Activated CD8-positive, alpha-beta memory T cell treated with anti-CD3 and anti-CD28 coated beads for 4 hours (primary cell): Measurements from ENCODE around the gene VWC2.

Experiments
- DNase-seq, 2 donors: peaks; one replicate each; pipeline ENCODE4 v3.0.0-alpha.2; 2020; ENCODE audit warnings: low read depth in 2 of 2

The VWC2 gene

DNA sequence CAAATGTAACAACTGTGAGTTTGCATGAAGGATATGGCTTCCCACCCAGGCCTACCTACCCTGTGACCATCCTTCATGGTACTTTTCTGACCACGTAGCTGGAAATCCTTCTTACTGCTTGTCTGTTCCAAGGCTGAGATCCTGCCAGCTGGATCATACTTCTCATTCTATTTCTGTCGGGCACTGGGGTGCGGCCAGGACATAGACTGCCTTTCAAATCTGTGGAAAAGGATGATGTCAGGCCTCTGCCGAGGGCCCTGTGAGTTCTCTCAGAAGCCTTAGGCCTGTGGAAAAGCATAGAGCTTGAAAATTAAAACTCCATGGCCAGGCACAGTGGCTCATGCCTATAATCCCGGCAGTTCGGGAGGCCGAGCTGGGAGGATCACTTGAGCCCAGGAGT is 10.0 kb downstream of the VWC2 start:
- DNase-seq, result no peak

DNA sequence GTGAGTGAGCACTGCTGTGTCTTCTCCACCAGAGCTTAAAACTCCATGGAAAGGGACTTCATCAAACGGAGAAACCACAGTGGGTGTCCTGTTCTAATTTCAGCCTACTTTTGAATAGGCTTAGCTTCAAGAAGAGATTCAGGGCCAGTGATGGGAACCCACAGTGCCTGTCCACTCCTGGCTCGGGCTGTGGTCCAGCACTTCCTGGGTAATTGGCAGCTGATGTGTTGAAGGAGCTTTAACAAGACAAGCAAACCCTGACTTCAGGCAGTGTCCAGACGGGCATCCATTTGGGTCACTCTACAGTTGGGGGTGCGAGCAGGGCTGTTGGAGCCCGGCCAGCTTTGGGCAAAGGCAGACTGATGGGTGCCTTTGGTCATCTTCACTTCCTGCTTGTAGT is 14.5 kb downstream of the VWC2 start:
- DNase-seq, result no peak

DNA sequence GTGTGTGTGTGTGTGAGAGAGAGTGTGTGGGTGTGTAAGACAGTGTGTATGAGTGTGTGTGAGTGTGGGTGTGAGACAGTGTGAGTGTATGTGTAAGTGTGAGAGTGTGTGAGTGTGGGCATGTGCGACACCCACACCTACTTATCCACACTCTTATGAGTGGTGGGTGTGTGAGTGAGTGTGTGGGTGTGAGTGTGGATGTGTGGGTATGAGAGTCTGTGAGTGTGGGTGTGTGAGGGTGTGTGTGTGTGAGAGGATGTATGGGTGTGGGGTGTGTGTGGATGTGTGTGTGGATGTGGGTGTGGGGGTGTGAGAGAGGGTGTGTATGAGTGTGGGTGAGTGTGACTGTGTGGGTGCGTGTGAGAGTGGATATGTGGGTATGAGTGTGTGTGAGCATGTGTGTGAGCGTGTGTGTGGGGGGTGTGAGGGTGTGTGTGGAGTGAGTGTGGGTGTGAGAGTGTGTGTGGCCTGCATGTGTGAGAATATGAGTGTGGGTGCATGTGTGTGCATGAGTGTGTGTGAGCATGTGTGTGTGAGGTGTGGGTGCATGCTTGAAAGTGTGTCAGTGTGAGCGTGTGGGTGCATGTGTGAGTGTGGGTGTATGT is 15.1 kb downstream of the VWC2 start:
- no peak for DNase-seq

DNA sequence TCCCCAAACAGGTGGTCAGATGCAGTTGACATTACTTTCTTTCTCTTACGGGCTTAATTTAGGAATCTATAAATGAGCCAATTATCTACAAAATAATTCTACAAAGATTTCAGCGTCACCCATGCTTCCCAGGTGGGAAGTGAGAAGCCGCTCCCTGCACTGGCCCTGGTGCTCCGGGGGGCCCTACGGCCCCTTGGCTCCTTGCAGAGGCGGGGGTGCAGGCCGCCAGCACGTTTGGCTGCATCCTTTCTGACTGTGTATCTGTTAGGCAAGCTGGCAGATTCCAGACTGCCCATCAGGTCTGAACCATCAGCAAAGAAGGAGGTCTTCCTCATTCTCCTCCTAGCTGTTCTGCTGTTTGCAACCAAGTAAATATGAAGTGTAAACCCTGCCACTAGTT is 16.3 kb downstream of the VWC2 start:
- no peak for DNase-seq

DNA sequence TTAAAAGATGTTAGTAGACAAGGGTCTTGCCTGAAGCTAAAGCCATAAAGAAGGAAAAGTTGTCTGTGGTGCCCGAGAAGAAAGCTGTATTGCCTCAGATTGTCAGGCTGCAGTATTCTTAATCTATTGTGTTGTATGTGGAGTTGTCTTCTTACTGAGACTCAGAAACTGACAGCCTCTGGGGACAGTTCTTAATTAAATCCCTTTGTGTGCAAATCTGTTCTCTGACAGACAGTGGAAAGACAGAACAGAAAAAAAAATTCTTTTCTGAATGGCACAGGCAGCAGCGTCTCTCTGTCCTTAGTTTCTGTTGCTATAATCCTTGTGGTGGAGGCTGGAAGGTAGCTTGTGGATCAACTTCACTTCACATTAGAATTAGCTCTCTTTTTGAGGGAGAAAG is 16.8 kb downstream of the VWC2 start:
- DNase-seq, result no peak

DNA sequence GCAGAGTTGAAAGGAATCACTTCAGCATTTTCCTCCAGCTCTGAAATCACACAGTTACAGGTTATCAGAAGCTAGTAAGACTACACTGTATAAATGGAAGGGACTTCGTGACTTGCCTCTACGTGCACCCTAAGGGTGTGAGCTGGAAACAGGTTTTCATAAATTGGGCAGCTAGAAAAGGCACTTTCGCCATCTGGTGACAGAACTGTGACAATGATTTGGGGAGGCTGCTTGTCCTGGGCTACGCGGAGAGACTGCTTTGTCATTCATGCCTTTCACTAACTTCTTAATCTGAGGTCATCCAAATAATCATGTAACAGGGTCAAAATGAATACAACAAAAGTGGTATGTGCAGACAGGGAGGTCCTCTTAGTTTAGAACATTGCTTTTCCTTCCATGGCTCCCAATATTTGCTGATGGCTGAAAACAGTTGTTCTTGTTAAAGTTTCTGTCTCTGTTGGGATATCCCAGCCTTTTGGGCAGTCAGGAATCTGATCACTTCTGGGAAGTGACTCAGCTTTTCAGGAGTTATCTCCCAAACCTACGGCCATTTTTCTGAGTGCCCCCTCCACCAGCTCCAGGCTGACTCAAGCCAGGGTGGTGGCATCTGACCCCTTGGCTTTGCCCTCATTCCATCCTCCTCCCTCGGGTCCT is 17.8 kb downstream of the VWC2 start:
- DNase-seq, result no peak

DNA sequence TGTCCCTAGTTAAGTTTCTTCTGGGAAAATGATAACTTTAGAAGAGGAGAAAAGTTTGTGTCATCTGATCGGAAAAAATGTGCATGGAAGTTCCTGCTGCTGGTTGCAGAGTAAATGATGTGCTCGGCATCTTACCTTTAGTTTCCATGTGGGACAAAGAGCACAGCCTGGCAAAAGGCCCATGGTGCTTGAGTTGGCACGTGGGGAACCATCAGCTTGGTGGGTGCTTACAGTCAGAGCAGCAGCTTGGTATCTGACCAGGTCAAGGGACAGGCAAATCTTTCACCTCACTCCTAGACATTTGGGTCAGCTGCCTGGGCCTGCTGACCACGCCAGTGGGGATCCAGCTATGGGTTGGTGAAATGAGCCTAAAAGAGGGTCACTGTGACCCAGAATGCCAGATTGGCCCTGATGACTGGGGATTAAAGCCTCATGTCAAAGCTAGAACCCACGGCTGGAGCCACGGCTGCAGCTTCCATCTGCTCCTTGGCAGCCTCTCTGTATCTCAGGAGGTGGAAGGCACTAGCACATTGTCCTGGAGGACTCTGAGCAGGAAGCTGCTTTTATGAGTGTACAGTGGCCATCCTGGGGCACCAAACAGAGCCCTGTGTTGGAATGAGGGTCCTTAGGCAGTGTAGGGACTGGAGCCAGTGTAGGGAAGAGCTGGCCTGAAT is 24.7 kb downstream of the VWC2 start:
- DNase-seq, result no peak

DNA sequence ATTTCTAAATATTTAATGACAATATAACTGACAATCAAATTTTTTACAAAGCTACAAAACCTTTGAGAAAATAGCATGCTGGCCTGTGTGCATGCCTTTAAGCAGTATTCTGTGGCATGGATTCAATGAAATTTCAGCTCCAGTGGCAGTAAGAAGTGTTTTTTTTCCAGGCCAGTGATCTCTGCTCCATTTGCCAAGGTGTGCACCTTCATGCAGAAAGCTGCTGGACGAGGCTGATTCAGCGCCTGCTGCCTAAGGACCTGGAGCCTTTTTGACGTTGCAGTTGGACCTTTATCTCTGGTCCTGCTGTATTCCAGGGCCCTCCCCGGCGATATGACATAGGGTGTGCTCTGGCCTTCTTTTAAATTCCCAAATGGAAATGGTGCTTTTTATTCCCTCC is 26.6 kb downstream of the VWC2 start:
- no peak for DNase-seq

DNA sequence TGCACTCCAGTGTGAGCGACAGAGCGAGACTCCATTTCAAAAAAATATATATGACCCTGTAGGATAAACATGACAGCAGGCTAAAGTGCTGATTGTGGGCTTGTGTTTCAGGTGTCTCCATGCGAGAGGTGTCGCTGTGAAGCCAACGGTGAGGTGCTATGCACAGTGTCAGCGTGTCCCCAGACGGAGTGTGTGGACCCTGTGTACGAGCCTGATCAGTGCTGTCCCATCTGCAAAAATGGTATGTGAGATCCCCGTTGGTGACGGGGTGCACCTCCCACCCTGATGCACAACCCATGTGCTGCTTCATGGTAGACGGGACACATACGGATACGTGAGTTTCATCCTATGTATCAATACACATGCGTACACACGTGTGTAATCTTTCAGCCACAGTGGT is 29.2 kb downstream of the VWC2 start:
- DNase-seq, result no peak

DNA sequence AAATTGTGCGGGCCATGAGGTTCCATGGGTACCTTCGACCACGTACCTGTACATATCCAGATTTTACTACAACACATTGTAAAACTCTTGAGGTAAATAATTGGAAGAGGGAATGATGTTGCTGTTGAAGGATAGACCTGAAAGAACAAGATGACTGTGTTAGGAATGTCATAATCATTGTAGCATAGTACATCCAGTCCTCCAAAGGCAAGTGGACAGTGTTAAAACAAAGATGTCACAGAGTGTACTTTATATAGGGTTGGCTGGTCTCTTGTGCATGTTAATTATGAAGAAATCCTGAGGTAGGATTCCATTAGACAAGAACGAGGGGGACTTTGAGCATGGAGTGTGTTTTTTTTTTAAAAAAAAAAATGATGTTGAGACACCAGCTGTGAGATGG is 30.4 kb downstream of the VWC2 start:
- DNase-seq, result no peak

DNA sequence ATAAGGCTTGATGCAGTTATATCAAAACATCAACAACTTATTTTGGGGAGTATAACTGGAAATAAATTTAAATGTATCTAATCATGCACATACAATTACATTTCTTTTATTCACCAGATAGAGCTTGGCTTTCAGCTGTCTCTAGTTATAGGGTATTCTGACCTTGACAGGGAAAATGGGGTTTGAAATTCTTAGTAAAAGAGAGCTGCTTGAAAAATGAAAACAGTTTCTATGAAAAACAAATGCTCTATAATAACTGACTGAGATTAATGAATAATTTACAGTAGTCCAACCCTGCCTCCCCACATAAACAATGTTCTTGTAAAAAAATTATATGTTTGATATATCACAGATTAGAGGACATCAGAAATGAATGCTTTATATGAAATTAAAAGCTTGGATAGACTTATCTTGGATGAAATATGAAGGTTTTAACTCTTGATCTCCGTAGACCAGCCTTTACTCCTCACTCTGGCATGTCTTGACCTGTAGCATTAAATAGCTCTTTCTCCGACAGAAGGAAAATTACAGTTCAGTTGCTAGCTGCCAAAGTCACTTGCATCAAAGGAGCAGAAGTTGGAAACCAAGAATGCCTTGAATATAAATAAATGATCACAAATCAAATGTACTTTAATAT is 32.1 kb downstream of the VWC2 start:
- no peak for DNase-seq

DNA sequence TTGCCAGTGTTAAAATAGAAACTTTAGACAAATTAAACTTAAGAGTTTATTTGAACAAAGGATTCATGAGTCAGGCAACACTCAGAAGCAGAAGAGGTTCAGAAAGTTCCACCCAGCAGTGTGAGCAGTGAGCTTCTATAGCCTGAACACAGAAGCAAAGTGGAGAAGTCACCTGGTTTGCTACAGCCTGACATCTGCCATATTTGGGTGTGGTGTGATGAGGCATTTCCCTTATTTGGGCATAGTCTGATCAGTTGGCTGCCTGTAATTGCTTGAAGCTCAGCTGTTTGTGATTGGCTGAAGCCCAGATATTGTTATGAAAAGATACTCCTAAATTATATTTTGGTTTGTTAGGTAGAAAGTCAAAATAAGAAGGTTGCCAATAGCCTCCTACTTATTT is 39.1 kb downstream of the VWC2 start:
- no peak for DNase-seq

DNA sequence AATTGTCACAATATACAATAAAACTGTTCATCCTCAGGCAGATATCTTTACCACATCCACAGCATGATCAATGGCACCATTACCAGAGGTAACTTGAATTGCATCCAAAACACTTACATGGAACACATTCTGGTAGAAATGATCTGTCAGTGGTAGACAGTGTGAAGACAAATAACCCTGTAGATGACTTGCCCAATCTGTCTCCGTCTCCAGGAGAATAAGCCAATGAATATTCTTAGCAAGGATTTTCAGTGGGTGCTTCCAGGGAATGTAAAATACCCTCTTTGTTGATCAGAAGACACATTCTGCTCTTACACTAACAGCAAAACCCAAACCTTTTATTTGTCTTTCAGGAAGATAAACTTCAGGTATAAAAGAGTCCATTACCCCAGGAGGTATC is 43.8 kb downstream of the VWC2 start:
- DNase-seq, result no peak

DNA sequence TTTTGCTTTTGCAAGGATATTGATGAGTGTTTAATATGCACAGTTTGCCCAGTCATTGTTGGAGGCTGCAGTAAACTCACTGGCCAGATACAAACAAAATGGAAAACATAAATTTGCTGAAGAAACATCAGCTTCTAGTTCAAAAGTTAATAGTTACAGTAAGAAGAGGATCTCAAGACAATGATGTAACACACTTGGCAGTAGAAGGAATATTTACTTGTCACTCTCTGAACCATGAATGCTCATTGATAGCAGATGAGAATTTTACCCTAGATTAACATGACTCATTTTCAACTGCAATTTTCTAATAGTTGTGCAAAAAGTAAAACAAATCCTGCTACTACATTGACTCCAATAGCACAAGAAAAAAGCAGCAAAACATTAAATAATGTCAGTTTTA is 47.7 kb downstream of the VWC2 start:
- DNase-seq, result no peak

DNA sequence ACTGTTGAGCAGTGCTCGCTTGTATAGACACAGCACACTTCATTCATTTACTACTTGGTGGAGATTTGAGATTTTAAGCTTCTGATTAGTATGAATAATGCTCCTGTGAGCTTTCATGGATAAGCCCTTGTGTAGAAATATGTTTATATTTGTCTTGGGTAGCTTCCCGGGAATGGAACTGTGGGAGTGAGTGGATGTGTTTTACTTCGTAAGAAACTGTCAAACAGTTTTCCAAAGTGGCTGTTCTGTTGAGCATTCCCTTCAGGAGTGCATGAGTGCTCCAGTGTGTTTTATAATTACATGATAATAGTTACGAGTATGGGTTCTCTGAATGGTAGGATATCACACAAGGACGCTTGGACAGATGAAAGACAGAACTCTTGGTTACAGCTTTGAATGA is 49.4 kb downstream of the VWC2 start:
- DNase-seq, result no peak

DNA sequence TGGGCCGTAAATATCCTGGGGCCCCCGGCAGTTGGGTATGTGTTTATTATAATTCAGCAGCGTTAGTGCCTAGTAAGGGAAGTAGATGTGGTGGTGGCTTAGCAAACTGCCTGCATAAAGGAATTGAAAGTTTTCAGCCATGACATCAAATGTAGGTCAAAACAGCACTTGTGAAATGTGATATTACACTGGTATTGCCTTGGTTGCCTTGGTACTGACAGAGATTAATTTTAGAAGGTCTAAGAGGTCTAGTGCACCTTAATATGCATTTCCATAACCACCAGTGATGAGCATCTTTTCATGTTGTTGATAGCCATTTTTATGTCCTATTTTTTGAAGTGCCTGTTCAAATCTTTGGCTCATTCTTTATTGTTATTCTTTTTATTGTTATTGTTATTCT is 50.1 kb downstream of the VWC2 start:
- no peak for DNase-seq

DNA sequence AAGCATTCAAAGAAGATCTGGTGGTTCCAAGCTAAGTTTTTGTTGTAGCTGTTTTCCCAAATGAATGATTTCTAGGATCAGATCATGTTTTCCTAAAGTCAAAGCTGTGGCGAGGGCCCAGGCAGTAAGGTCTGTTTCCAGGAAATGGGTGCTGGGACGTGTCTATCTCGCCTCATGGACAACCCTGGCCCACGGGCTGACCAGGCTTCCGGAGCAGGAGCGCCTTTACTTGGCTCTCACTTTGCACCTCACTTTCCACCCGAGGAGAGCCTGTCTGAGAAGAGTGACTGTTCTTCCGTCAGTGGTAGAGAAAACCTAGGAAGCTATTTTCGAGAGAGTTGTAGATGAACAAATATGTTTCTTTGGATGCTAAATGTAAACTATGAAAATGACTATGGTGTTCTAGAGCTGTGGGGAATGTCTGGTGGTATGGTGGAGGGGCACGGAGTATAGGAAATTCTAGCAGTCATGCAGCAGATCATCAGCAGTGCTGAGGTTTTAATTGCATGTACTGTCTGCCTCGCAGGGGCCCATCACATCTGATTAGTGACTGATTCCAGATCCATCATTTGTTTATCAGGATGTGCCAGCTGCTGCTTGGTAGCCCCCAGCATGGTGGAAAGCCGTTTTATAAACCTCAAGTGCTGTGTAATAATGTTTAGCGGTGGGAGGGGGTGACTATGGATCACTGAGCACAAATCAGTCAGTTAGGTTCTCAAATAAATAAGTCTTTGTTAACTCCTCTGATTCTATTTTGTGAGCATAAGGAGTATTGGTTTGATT is 66.6 kb downstream of the VWC2 start:
- no peak for DNase-seq

DNA sequence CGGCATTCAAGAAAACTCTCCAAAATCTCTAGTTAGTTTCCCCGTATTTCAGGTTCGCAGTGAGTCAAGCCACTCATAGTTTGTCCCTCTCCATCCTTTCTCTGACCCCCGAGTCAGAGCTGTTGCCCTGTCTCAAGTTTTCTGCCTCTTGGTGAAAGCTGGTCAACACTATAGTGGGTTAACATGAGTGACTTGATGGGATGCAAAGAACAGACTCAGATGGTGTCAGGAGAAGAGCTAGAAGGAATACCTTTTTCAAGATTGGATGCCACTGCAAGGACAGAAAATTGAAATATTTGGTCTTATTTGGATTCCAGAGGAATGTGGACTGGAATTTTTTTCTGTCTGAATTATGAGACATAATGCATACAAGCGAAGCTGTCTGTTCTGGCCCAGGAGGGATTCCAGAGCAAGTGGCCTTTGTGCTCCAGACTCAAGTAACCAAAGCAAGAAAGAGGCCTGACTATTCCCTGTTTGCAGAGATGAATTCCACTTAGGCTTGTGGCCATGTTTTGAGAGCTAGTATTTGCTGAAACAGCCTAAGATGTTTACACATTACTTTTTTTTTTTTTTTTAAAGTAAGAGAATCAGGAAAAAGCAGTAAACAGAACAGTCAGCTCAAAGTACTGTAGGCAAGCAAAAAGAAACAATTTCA is 67.4 kb downstream of the VWC2 start:
- DNase-seq, result no peak

DNA sequence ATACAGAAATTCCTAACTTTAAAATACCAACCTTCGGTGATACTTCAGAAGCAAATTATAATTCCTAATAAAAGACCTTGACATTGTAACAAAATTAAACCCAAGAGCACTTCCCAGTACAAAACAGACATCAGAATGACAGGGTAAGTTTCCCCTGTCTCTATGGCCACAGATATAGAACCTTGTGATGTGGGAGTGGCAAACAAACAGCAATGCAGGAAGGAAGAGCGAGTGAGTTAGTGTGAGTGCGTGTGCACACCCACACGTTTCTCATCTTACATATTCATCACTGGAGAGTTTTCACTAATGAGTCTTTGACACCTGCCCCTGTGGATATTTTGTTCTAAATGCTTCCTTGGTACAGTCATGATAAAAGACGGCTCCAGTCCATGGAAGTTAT is 72.2 kb downstream of the VWC2 start:
- no peak for DNase-seq

DNA sequence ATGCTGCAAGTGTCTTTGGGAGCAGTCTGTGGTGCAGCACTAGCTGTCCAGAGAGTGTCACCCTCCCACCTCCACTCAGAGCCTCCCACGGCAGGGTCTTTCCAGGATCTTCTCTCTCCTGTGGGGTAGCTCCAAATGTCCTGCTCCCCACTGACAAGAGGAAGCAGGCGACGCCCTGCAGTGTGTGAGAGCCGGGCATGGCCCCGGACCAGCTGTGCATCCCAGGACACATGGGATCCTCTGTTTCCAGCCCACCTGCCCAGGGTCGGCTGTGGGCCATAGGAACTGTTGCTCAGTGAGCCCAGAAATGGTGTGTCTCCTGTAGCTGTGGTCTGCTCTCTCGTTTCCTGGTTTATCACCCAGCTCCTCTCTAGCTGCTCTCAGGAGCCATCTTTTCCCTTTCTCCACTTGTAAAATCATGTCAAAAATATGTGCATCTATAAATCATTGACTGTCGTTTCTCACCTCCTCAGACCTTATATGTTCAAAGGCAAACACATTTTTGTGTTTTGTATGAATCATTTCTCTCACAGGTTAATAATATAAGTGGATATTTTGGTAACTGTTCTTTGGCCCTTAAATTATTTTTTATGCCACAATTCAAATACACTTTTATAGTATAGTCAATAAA is 74.9 kb downstream of the VWC2 start:
- no peak for DNase-seq

DNA sequence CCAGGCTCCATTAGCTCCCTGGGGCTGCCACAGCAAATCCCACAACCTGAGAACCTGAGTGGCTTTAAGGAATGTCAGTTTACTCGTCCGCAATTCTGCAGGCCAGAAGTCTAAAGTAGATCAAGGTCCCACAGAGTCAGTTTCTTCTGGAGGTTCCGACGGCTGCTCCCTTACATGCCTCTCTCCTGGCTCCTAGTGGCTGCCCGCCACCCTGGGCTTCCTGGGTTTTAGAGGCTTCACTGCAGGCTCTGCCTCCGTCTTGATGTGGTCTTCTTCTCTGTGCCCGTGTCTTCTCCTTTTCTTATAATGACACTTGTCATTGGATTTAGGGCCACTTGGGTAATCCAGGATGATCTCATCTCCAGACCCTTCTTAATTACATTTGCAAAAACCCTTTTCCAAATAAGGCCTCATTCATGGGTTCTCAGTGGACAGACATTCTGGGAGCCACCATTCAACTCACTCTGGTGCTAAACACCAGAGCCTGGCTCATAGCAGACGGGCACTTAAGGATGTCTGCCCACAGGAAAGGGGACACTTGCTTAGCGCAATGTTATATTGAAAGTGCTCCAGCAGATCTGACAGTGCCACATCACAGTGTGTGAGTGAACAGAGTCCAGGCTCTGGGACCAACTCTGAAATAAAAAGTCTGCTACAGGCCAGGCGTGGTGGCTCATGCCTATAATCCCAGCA is 77.6 kb downstream of the VWC2 start:
- no peak for DNase-seq
